Lower leg skin (tissue), 3 donors: Measurements from ENCODE around the gene LRFN2.

Source experiments
- POLR2A ChIP-seq, 2 donors: fragments of 450-650 bp; IDR thresholded peaks; one replicate each; pipeline ENCODE4 v1.6.1; 2016 to 2017; ENCODE audit warnings: antibody characterized with exemption in 2 of 2, mild to moderate bottlenecking in 1 of 2, moderate library complexity in 1 of 2
- TF ChIP-seq, protein P1 (sequence below), 3 donors: fragments of 450-650 bp; IDR thresholded peaks; one replicate each; pipeline ENCODE4 v1.5.1; 2016; ENCODE audit warnings: antibody characterized with exemption in 3 of 3, mild to moderate bottlenecking in 3 of 3, moderate library complexity in 2 of 3

DNA sequence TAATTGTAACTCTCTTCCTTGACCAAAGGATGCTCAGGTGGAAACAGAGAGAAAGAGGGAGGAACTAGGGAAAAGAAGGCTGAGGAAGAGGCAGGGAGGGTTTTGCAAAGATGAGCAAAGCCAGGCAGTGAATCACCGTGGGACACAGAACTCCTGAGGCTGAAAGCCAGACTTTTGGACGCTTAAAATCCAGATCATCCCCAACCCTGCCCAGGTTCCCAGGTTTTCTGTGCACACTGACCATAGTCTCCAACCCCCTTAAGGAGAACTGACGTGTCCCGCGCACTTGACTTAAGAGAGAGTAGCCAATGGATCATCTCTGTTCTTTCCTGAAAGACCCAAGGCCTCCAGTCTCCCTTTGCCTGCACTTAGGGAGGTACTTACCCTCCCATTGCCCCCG lies 75.3 kb downstream of the LRFN2 start:
- TF ChIP-seq POLR2A (IDR thresholded peaks at IDR 0.05), result no peak
- TF ChIP-seq, protein P1, sequence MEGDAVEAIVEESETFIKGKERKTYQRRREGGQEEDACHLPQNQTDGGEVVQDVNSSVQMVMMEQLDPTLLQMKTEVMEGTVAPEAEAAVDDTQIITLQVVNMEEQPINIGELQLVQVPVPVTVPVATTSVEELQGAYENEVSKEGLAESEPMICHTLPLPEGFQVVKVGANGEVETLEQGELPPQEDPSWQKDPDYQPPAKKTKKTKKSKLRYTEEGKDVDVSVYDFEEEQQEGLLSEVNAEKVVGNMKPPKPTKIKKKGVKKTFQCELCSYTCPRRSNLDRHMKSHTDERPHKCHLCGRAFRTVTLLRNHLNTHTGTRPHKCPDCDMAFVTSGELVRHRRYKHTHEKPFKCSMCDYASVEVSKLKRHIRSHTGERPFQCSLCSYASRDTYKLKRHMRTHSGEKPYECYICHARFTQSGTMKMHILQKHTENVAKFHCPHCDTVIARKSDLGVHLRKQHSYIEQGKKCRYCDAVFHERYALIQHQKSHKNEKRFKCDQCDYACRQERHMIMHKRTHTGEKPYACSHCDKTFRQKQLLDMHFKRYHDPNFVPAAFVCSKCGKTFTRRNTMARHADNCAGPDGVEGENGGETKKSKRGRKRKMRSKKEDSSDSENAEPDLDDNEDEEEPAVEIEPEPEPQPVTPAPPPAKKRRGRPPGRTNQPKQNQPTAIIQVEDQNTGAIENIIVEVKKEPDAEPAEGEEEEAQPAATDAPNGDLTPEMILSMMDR (IDR thresholded peaks at IDR 0.05), result no peak
